H9 (cell line): ENCODE data around the gene GLRA1. TPM values are rescaled to one million over a fixed set of nuclear protein-coding genes. Genes with fewer than 3 reads are reported as not detected.

Source experiments
- DNase-seq: peaks from one replicate; pipeline ENCODE4 v3.0.0-alpha.2; 2017
- H2AFZ ChIP-seq: one replicate; pipeline ENCODE4 v1.6.1; 2013; ENCODE audit warnings: mild to moderate bottlenecking, low read length, control low read depth, moderate library complexity
- H2AK5ac ChIP-seq: 2 replicates; pipeline ENCODE4 v1.6.1; 2013; ENCODE audit warnings: low read length, control low read depth, mixed read lengths; ENCODE audit not compliant: insufficient read length
- H2BK120ac ChIP-seq: one replicate; pipeline ENCODE4 v1.6.1; 2013; ENCODE audit warnings: low read depth, mild to moderate bottlenecking, low read length, control low read depth, inconsistent platforms; ENCODE audit not compliant: poor library complexity, severe bottlenecking
- H2BK12ac ChIP-seq: 2 replicates; pipeline ENCODE4 v1.6.1; 2013; ENCODE audit warnings: low read length, control low read depth, mixed read lengths, low read depth; ENCODE audit not compliant: insufficient read length
- H2BK15ac ChIP-seq: 2 replicates; pipeline ENCODE4 v1.6.1; 2013; ENCODE audit warnings: low read depth, low read length, control low read depth
- H2BK20ac ChIP-seq: one replicate; pipeline ENCODE4 v1.6.1; 2013; ENCODE audit warnings: low read depth, mild to moderate bottlenecking, low read length, control low read depth, inconsistent platforms; ENCODE audit not compliant: poor library complexity, severe bottlenecking
- H2BK5ac ChIP-seq: 2 replicates; pipeline ENCODE4 v1.6.1; 2013; ENCODE audit warnings: low read length, control low read depth, mixed read lengths; ENCODE audit not compliant: insufficient read length
- H3K14ac ChIP-seq: 2 replicates; pipeline ENCODE4 v1.6.1; 2013; ENCODE audit warnings: low read length, control low read depth; ENCODE audit not compliant: insufficient read depth
- H3K18ac ChIP-seq: 2 replicates; pipeline ENCODE4 v1.6.1; 2013; ENCODE audit warnings: low read depth, mild to moderate bottlenecking, mixed read lengths, low read length, control low read depth; ENCODE audit not compliant: insufficient read length
- H3K23ac ChIP-seq: 2 replicates; pipeline ENCODE4 v1.6.1; 2013; ENCODE audit warnings: low read length, control low read depth, mixed read lengths, low read depth; ENCODE audit not compliant: insufficient read length
- H3K23me2 ChIP-seq: 2 replicates; pipeline ENCODE4 v1.6.1; 2013; ENCODE audit warnings: low read depth, mild to moderate bottlenecking, mixed read lengths, low read length, control low read depth; ENCODE audit not compliant: insufficient read length, poor library complexity, severe bottlenecking
- H3K27ac ChIP-seq: 2 replicates; pipeline ENCODE4 v1.5.1; 2013; ENCODE audit warnings: low read length, control low read depth, mixed read lengths, low read depth; ENCODE audit not compliant: insufficient read length
- H3K27me3 ChIP-seq: 2 replicates; pipeline ENCODE4 v1.6.1; 2013; ENCODE audit warnings: low read length, control low read depth, inconsistent platforms; ENCODE audit not compliant: insufficient read depth
- H3K4ac ChIP-seq: 2 replicates; pipeline ENCODE4 v1.6.1; 2013; ENCODE audit warnings: low read depth, mild to moderate bottlenecking, control low read depth, inconsistent platforms, low read length, moderate library complexity
- H3K4me1 ChIP-seq: 2 replicates; pipeline ENCODE4 v1.6.1; 2013; ENCODE audit warnings: low read length, control low read depth, inconsistent platforms; ENCODE audit not compliant: insufficient read depth
- H3K4me2 ChIP-seq: 2 replicates; pipeline ENCODE4 v1.6.1; 2013; ENCODE audit warnings: low read length, control low read depth, mixed read lengths; ENCODE audit not compliant: insufficient read length, insufficient read depth
- H3K56ac ChIP-seq: 2 replicates; pipeline ENCODE4 v1.6.1; 2013; ENCODE audit warnings: low read depth, mild to moderate bottlenecking, mixed read lengths, low read length, control low read depth; ENCODE audit not compliant: insufficient read length
- H3K79me1 ChIP-seq: 2 replicates; pipeline ENCODE4 v1.6.1; 2013; ENCODE audit warnings: low read depth, mild to moderate bottlenecking, moderate library complexity, low read length, control low read depth, inconsistent platforms; ENCODE audit not compliant: insufficient read depth, poor library complexity, severe bottlenecking
- H3K79me2 ChIP-seq: 2 replicates; pipeline ENCODE4 v1.6.1; 2013; ENCODE audit warnings: low read length, control low read depth, inconsistent platforms; ENCODE audit not compliant: insufficient read depth
- H3K9ac ChIP-seq: 2 replicates; pipeline ENCODE4 v1.6.1; 2013; ENCODE audit warnings: low read length, control low read depth, mixed read lengths; ENCODE audit not compliant: insufficient read length; ENCODE audit errors: extremely low read depth
- H3K9me3 ChIP-seq: one replicate; pipeline ENCODE4 v1.6.1; 2013; ENCODE audit warnings: low read depth, low read length, inconsistent platforms; ENCODE audit not compliant: control insufficient read depth
- H3T11ph ChIP-seq: one replicate; pipeline ENCODE4 v1.6.1; 2013; ENCODE audit warnings: mild to moderate bottlenecking, low read length, control low read depth, inconsistent platforms
- H4K20me1 ChIP-seq: one replicate; pipeline ENCODE4 v1.6.1; 2013; ENCODE audit not compliant: control insufficient read depth, insufficient read length, insufficient read depth
- H4K5ac ChIP-seq: 2 replicates; pipeline ENCODE4 v1.6.1; 2013; ENCODE audit warnings: low read depth, mild to moderate bottlenecking, mixed read lengths, low read length, control low read depth; ENCODE audit not compliant: insufficient read length
- H4K8ac ChIP-seq: replicated peaks from 2 replicates; pipeline ENCODE4 v1.6.1; 2013; ENCODE audit warnings: low read length, control low read depth, mixed read lengths, low read depth; ENCODE audit not compliant: insufficient read length
- H4K91ac ChIP-seq: 2 replicates; pipeline ENCODE4 v1.6.1; 2013; ENCODE audit warnings: low read depth, mild to moderate bottlenecking, moderate library complexity, mixed read lengths, low read length, control low read depth; ENCODE audit not compliant: insufficient read length
- H3K27ac Mint-ChIP-seq, 3 experiments: 2 replicates in 2 of 3; 3 replicates in 1 of 3; pipeline ENCODE4 v1.8.0; 2020 to 2021; ENCODE audit warnings: mixed read lengths in 3 of 3, mild to moderate bottlenecking in 1 of 3, moderate library complexity in 1 of 3
- H3K27me3 Mint-ChIP-seq: 2 replicates; pipeline ENCODE4 v1.8.0; 2021; ENCODE audit warnings: low read depth, mild to moderate bottlenecking, moderate library complexity, mixed read lengths
- H3K36me3 Mint-ChIP-seq, 3 experiments: 2 replicates in 2 of 3; 3 replicates in 1 of 3; pipeline ENCODE4 v1.8.0; 2020 to 2021; ENCODE audit warnings: low read depth in 3 of 3, mixed read lengths in 3 of 3; ENCODE audit not compliant: insufficient read depth in 1 of 3
- H3K4me1 Mint-ChIP-seq, 2 experiments: 2 replicates each; pipeline ENCODE4 v1.8.0; 2020; ENCODE audit warnings: mixed read lengths in 2 of 2
- H3K4me3 Mint-ChIP-seq, 2 experiments: 2 replicates in 1 of 2; 3 replicates in 1 of 2; pipeline ENCODE4 v1.8.0; 2020 to 2021; ENCODE audit warnings: mild to moderate bottlenecking in 2 of 2, mixed read lengths in 2 of 2, moderate library complexity in 1 of 2
- H3K9me3 Mint-ChIP-seq, 2 experiments: 2 replicates in 1 of 2; 3 replicates in 1 of 2; pipeline ENCODE4 v1.8.0; 2020; ENCODE audit warnings: mild to moderate bottlenecking in 2 of 2, mixed read lengths in 2 of 2, moderate library complexity in 1 of 2
- CTCF ChIP-seq: fragments of 200-600 bp; sonication (generic); conservative IDR thresholded peaks from 3 replicates; pipeline ENCODE4 v1.8.0; 2021; ENCODE audit warnings: antibody characterized with exemption, mild to moderate bottlenecking
- WGBS: extraction: QIAGEN DNeasy Blood & Tissue Kit; methylation state at CpG from one replicate; pipeline ENCODE4 v1.1.7; 2013; ENCODE audit warnings: missing lambda C conversion rate, low lambda C conversion rate, mixed read lengths; ENCODE audit not compliant: insufficient read length; ENCODE audit errors: extremely low coverage; 5-methylcytosine and 5-hydroxymethylcytosine counted together
- total RNA-seq: library from RNA; stranded (reverse); gene quantifications from 2 replicates; pipeline ENCODE4 v1.2.1, GENCODE V29; 2021

The GLRA1 gene
- total RNA-seq, 1 experiment from 2014 or later, result not detected

GRCh38 chr5:151904127-151904526 is 20.5 kb downstream of the GLRA1 start:
- DNase-seq, result no peak
- H3K18ac ChIP-seq, result no peak overlapping the region
- H3K56ac ChIP-seq, result no peak overlapping the region
- H2BK120ac ChIP-seq, result no peak overlapping the region
- peaks cover 2% of the 10 kb centered on the region for H3K4me1 ChIP-seq
- peaks cover 67% of the 10 kb centered on the region for H3K27me3 ChIP-seq
- H2AFZ ChIP-seq, result no peak overlapping the region
- Mint-ChIP-seq H3K27ac (no peak overlapping the region), H3K4me1 (peaks cover 18 to 22% of the 10 kb centered on the region in 2 experiments), H3K36me3 (no peaks in the 10 kb centered on the region), H3K9me3 (no peaks in the 10 kb centered on the region; a peak in 2 of 5 replicates), H3K4me3 (no peak overlapping the region), H3K27me3 (peaks cover 100% of the 10 kb centered on the region)
- WGBS, result no CpG with 5 or more reads among the region's 6 CpGs
- H3K4me2 ChIP-seq, result no peak overlapping the region
- no peak for TF ChIP-seq CTCF
- H2BK15ac ChIP-seq, result no peak overlapping the region
- no peaks in the 10 kb centered on the region for H3K23me2 ChIP-seq
- H4K8ac ChIP-seq, result no peak overlapping the region
- H3K14ac ChIP-seq, result no peak overlapping the region
- H2AK5ac ChIP-seq, result no peak overlapping the region
- H3K79me1 ChIP-seq, result no peaks in the 10 kb centered on the region
- H4K5ac ChIP-seq, result no peak overlapping the region
- no peaks in the 10 kb centered on the region for H4K20me1 ChIP-seq
- H2BK5ac ChIP-seq, result no peak overlapping the region
- H3K9me3 ChIP-seq, result no peaks in the 10 kb centered on the region
- H3K27ac ChIP-seq, result no peak overlapping the region
- no peak overlapping the region for H3K23ac ChIP-seq
- H3K9ac ChIP-seq, result no peak overlapping the region
- no peak overlapping the region for H4K91ac ChIP-seq
- H2BK20ac ChIP-seq, result no peak overlapping the region
- H2BK12ac ChIP-seq, result no peak overlapping the region
- H3T11ph ChIP-seq, result no peak overlapping the region
- H3K4ac ChIP-seq, result no peak overlapping the region
- H3K79me2 ChIP-seq, result no peaks in the 10 kb centered on the region
